HepG2 (cell line): Measurements from ENCODE around the gene CCNQ. TPM values are rescaled to one million over a fixed set of nuclear protein-coding genes. Genes with fewer than 3 reads are reported as not detected.

Source experiments
- ASH2L ChIP-seq: fragments of 300-600, 200-600 bp; sonication (generic); IDR thresholded peaks from 2 replicates; pipeline ENCODE4 v1.7.0; 2017; ENCODE audit warnings: low read depth, mild to moderate bottlenecking, moderate library complexity, mixed read lengths, low read length; ENCODE audit not compliant: insufficient read length
- CEBPB ChIP-seq: IDR thresholded peaks from 2 replicates; pipeline ENCODE4 v1.6.1; 2011; ENCODE audit warnings: low read depth, low read length, improper control_type of control experiment, borderline replicate concordance
- GPN1 ChIP-seq: sonication (generic); formaldehyde crosslinking; IDR thresholded peaks from 2 replicates; pipeline ENCODE4 v1.5.1; 2020; ENCODE audit warnings: missing genetic modification reagents, borderline replicate concordance
- HNRNPH1 ChIP-seq: fragments of 200-400 bp; formaldehyde crosslinking; optimal IDR thresholded peaks from 2 replicates; pipeline ENCODE3; 2017; ENCODE audit warnings: mild to moderate bottlenecking, low read depth, low read length
- MTA3 ChIP-seq: sonication (generic); formaldehyde crosslinking; IDR thresholded peaks from 2 replicates; pipeline ENCODE4 v1.4.0; 2020; ENCODE audit warnings: missing genetic modification reagents
- PRDM4 ChIP-seq: sonication (generic); formaldehyde crosslinking; IDR thresholded peaks from 2 replicates; pipeline ENCODE4 v1.9.0; 2021; ENCODE audit warnings: missing genetic modification reagents, borderline replicate concordance
- SALL2 ChIP-seq: sonication (generic); formaldehyde crosslinking; IDR thresholded peaks from 2 replicates; pipeline ENCODE4 v1.8.1; 2023; ENCODE audit warnings: mild to moderate bottlenecking, missing genetic modification reagents, inconsistent platforms
- SMAD3 ChIP-seq: sonication (generic); formaldehyde crosslinking; IDR thresholded peaks from 2 replicates; pipeline ENCODE4 v1.4.0; 2020; ENCODE audit warnings: missing genetic modification reagents
- THAP11 ChIP-seq: IDR thresholded peaks from 2 replicates; pipeline ENCODE4 v1.6.1; 2016; ENCODE audit warnings: missing biosample characterization, missing genetic modification reagents
- ZFX ChIP-seq: sonication (generic); formaldehyde crosslinking; IDR thresholded peaks from 2 replicates; pipeline ENCODE4 v1.4.0; 2020; ENCODE audit warnings: mild to moderate bottlenecking, low read depth, missing genetic modification reagents, moderate library complexity
- ZKSCAN1 ChIP-seq: fragments of 150-350 bp; IDR thresholded peaks from 2 replicates; pipeline ENCODE4 v1.6.1; 2014; ENCODE audit warnings: low read length
- ZNF563 ChIP-seq: sonication (generic); formaldehyde crosslinking; IDR thresholded peaks from 2 replicates; pipeline ENCODE4 v1.8.0; 2022; ENCODE audit warnings: mild to moderate bottlenecking, moderate library complexity, missing genetic modification reagents
- ZNF576 ChIP-seq: sonication (generic); formaldehyde crosslinking; IDR thresholded peaks from 2 replicates; pipeline ENCODE4 v1.4.0; 2020; ENCODE audit warnings: mild to moderate bottlenecking, missing genetic modification reagents
- ZNF841 ChIP-seq: sonication (generic); formaldehyde crosslinking; IDR thresholded peaks from 2 replicates; pipeline ENCODE4 v1.8.1; 2023; ENCODE audit warnings: missing genetic modification reagents, borderline replicate concordance
- polyA plus RNA-seq, 8 experiments: library from polyadenylated mRNA; depleted of rRNA in 3 of 8; stranded (reverse) in 7 of 8; unstranded in 1 of 8; fragments of >200 nt; fragmentation: Illumina TruSeq in 4 of 8; extraction: Trizol in 4 of 8; gene quantifications; 2 replicates each; pipeline versions ENCODE4 v1.2.1 to v1.2.3, GENCODE V29; 2011 to 2016; ENCODE audit warnings: low read depth in 4 of 8, missing spikeins in 1 of 8, mixed read lengths in 1 of 8; ENCODE audit not compliant: insufficient read depth in 1 of 8
- total RNA-seq, 5 experiments: library from RNA; depleted of rRNA; stranded (reverse); fragments of >200 nt; fragmentation: Illumina TruSeq; extraction: Trizol; gene quantifications; 2 replicates each; pipeline ENCODE4 v1.2.3, GENCODE V29; 2016; ENCODE audit warnings: low read depth in 1 of 5
- TF ChIP-seq, protein P1 (sequence below): sonication (generic); formaldehyde crosslinking; IDR thresholded peaks from 2 replicates; pipeline ENCODE4 v1.4.0; 2020; ENCODE audit warnings: mild to moderate bottlenecking, missing genetic modification reagents, borderline replicate concordance
- TF ChIP-seq, protein P2 (sequence below): sonication (generic); formaldehyde crosslinking; conservative IDR thresholded peaks from 2 replicates; pipeline ENCODE4 v1.4.0; 2020; ENCODE audit warnings: missing genetic modification reagents
- TF ChIP-seq, protein P3 (sequence below), 2 experiments: sonication (generic) in 1 of 2; formaldehyde crosslinking in 1 of 2; IDR thresholded peaks; 2 replicates each; pipeline versions ENCODE4 v1.4.0 to v1.6.1; 2018 to 2020; ENCODE audit warnings: missing genetic modification reagents in 2 of 2, borderline replicate concordance in 1 of 2, low read depth in 1 of 2, mild to moderate bottlenecking in 1 of 2, missing biosample characterization in 1 of 2
- TF ChIP-seq, protein P4 (sequence below): sonication (generic); formaldehyde crosslinking; IDR thresholded peaks from 2 replicates; pipeline ENCODE4 v1.5.1; 2020; ENCODE audit warnings: missing genetic modification reagents, mild to moderate bottlenecking, borderline replicate concordance

CCNQ gene
- total and polyA plus RNA-seq, 2 of the 13 experiments (the other 11 are each of a cell fraction or from before 2014, with no cell fraction given): 15.0 to 25.5 TPM

GRCh38 chrX:153599192-153600031 lies 473 bp upstream of the CCNQ start (continued):
- TF ChIP-seq ZNF841 (CRISPR knock-in tag) (no peak), MTA3 (no peak), THAP11 (CRISPR knock-in tag) (no peak), ASH2L (no peak), ZNF576 (CRISPR knock-in tag) (no peak), HNRNPH1 (no peak), ZNF563 (CRISPR knock-in tag) (no peak), GPN1 (CRISPR knock-in tag) (no peak), SMAD3 (CRISPR knock-in tag) (no peak), CEBPB (peak; percentile 53; the same call in 1 of the 2 replicates), ZKSCAN1 (no peak), SALL2 (CRISPR knock-in tag) (no peak), PRDM4 (CRISPR knock-in tag) (no peak), ZFX (CRISPR knock-in tag) (no peak)
- TF ChIP-seq, protein P1, sequence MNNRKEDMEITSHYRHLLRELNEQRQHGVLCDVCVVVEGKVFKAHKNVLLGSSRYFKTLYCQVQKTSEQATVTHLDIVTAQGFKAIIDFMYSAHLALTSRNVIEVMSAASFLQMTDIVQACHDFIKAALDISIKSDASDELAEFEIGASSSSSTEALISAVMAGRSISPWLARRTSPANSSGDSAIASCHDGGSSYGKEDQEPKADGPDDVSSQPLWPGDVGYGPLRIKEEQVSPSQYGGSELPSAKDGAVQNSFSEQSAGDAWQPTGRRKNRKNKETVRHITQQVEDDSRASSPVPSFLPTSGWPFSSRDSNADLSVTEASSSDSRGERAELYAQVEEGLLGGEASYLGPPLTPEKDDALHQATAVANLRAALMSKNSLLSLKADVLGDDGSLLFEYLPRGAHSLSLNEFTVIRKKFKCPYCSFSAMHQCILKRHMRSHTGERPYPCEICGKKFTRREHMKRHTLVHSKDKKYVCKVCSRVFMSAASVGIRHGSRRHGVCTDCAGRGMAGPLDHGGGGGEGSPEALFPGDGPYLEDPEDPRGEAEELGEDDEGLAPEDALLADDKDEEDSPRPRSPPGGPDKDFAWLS (CRISPR knock-in tag): no peak
- TF ChIP-seq, protein P2, sequence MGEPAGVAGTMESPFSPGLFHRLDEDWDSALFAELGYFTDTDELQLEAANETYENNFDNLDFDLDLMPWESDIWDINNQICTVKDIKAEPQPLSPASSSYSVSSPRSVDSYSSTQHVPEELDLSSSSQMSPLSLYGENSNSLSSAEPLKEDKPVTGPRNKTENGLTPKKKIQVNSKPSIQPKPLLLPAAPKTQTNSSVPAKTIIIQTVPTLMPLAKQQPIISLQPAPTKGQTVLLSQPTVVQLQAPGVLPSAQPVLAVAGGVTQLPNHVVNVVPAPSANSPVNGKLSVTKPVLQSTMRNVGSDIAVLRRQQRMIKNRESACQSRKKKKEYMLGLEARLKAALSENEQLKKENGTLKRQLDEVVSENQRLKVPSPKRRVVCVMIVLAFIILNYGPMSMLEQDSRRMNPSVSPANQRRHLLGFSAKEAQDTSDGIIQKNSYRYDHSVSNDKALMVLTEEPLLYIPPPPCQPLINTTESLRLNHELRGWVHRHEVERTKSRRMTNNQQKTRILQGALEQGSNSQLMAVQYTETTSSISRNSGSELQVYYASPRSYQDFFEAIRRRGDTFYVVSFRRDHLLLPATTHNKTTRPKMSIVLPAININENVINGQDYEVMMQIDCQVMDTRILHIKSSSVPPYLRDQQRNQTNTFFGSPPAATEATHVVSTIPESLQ: no peak
- TF ChIP-seq, protein P3, sequence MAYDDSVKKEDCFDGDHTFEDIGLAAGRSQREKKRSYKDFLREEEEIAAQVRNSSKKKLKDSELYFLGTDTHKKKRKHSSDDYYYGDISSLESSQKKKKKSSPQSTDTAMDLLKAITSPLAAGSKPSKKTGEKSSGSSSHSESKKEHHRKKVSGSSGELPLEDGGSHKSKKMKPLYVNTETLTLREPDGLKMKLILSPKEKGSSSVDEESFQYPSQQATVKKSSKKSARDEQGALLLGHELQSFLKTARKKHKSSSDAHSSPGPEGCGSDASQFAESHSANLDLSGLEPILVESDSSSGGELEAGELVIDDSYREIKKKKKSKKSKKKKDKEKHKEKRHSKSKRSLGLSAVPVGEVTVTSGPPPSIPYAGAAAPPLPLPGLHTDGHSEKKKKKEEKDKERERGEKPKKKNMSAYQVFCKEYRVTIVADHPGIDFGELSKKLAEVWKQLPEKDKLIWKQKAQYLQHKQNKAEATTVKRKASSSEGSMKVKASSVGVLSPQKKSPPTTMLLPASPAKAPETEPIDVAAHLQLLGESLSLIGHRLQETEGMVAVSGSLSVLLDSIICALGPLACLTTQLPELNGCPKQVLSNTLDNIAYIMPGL (CRISPR knock-in tag; IDR thresholded peaks at IDR 0.05; ENCODE audit: borderline replicate concordance in 1 of 2, low read depth in 1 of 2): peak in 1 of 2 experiments; percentile 21; a peak in 1 of 4 replicates
- TF ChIP-seq, protein P4, sequence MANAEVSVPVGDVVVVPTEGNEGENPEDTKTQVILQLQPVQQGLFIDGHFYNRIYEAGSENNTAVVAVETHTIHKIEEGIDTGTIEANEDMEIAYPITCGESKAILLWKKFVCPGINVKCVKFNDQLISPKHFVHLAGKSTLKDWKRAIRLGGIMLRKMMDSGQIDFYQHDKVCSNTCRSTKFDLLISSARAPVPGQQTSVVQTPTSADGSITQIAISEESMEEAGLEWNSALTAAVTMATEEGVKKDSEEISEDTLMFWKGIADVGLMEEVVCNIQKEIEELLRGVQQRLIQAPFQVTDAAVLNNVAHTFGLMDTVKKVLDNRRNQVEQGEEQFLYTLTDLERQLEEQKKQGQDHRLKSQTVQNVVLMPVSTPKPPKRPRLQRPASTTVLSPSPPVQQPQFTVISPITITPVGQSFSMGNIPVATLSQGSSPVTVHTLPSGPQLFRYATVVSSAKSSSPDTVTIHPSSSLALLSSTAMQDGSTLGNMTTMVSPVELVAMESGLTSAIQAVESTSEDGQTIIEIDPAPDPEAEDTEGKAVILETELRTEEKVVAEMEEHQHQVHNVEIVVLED (CRISPR knock-in tag): peak; percentile 33; the same call in 1 of the 2 replicates
